HG03139 (cell line): ENCODE measurements around the gene NCAPG2.

Experiments used
- ATAC-seq: cut with Tn5 transposase; IDR thresholded peaks from one replicate; pipeline ENCODE4 v1.9.1; 2021; ENCODE audit not compliant: unreplicated experiment

Gene NCAPG2

DNA sequence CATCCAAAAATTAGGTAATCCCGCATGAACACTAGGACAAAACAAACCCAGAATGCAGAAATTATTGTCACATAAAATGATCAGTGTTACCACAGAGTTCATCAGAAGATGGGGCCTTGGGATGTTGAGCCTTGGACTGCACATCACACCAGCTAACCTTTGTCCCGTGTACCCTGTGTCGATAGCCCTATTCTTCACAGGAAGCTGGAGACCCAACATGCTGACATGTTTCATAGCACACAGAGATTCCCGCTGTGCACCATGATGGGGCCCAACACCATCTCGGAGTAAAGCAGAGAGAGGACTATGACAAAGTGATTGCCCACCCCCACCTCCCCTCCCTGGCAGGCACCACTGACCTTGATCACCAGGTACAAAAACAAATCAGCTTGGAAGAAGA is 121.5 kb downstream of the NCAPG2 start:
- no peak for ATAC-seq

DNA sequence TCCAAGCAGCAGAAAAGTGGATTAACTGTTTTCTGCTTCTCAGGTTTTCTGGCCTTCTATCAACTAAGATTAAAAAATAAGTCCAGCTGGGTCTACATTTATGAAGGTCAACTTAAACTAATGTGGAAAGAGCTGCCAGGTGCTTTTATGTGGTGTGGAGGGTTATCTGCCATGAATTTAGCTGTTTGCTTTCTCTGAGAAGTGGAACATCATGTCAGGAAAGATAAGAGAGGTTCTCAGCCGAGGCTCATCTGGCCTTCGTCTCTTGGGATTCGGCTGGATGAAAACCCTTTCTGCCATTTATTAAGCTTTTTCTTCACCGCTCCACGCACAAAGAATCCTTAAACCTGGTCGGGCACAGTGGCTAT is 122.5 kb downstream of the NCAPG2 start:
- ATAC-seq, result no peak

DNA sequence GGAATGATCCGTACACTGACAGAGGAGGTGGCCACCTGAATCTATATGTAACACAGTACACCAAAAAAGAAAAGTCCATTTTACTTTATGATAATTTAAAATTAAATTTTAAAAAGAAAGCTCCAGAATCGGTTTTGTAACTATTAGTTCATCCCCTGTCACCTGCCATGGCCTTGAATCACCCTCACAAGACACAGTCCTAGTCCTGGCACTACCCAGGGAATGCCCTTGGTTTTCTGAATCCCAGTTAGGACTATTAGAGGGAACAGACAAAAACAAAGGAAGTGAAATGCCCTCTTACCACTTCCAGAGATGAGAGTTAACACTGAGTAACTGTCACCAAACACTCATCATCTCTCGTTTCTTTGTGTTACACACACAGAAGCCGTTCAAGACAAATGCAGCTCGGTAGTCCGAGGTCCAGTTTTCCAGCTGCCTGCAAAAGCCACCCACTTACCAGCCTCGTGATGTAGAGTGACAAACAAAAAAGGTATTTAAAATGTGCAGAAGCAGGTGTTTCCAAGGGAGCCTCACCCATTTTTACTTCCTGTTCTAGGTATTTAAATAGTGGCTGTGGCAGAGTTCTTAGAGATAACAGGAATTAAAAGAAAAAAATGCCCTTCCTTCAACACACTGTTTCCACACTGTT is 123.0 kb downstream of the NCAPG2 start:
- ATAC-seq, result no peak
